ENCODE measurements around the gene MIEF1. TPM values are rescaled to one million over a fixed set of nuclear protein-coding genes. Genes with fewer than 3 reads are reported as not detected.

MIEF1 gene
- total and polyA plus RNA-seq, 2 donors (not counting 1 experiment from before 2014, with no cell fraction given): 9.8 to 37.2 TPM

DNA sequence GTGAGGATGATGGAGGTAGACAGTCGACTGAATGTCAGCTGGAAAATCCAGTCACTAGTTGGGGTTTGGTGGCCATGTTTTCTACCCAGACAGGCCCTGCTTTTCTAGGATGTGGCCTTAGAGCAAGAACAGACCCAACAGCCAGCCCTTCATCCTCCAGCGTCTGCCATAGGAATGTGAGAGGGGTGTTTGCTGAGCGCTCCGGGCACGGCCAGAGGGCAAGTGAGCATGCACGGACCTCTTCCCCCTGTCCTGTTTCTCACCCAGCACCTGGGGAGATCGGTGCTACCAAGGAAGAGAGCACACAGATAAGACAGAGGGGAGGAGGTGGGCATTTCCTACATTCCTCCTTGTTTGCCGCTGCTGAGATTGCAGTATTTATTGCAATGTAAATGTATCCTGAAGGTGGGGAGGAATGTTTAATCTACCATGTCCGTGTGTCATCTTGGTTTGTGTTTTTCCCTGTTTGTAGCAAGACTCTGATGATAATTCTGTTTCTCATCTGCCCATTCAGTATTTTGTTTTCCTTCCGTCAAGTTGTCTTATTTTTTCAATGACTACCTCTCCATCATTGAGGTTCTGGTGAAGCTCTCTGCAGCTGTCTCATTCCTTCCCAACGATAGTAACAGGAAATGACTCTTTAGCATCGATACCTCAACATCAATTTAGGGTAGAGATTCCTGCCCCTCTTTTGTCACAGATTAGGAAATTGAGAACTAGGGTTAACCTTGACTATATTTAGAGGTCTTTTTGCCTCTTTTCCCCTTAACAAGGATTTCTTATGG is 13.4 kb downstream of the MIEF1 start:
- no peak for TF ChIP-seq EZH2 (IDR thresholded peaks at IDR 0.05; ENCODE audit: borderline replicate concordance, insufficient read depth, low read depth, low read length, poor library complexity, severe bottlenecking)
- TF ChIP-seq, protein P1, sequence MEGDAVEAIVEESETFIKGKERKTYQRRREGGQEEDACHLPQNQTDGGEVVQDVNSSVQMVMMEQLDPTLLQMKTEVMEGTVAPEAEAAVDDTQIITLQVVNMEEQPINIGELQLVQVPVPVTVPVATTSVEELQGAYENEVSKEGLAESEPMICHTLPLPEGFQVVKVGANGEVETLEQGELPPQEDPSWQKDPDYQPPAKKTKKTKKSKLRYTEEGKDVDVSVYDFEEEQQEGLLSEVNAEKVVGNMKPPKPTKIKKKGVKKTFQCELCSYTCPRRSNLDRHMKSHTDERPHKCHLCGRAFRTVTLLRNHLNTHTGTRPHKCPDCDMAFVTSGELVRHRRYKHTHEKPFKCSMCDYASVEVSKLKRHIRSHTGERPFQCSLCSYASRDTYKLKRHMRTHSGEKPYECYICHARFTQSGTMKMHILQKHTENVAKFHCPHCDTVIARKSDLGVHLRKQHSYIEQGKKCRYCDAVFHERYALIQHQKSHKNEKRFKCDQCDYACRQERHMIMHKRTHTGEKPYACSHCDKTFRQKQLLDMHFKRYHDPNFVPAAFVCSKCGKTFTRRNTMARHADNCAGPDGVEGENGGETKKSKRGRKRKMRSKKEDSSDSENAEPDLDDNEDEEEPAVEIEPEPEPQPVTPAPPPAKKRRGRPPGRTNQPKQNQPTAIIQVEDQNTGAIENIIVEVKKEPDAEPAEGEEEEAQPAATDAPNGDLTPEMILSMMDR (IDR thresholded peaks at IDR 0.05): no peak
- peaks cover 0 to 44% of the 10 kb centered on the region in 2 experiments for H3K36me3 ChIP-seq (replicated peaks in 1 of 2; ENCODE audit: control extremely low read depth in 1 of 2, control insufficient read depth in 1 of 2, extremely low read depth in 1 of 2, insufficient read depth in 2 of 2, low read length in 1 of 2)
- intact Hi-C loops (cut with micrococcal nuclease): no loop called here
- no peak for ATAC-seq (ENCODE audit: low read depth)
- H3K4me1 Mint-ChIP-seq: peaks cover 27% of the 10 kb centered on the region
- H3K79me2 ChIP-seq (ENCODE audit: control insufficient read depth, insufficient read depth, low read length): peaks cover 34% of the 10 kb centered on the region
- no peak for DNase-seq
- no peaks in the 10 kb centered on the region for H3K27me3 Mint-ChIP-seq
- no peak overlapping the region for H3K4me3 Mint-ChIP-seq
- no peak overlapping the region for H3K27ac Mint-ChIP-seq
- H3K9ac ChIP-seq (ENCODE audit: low read length): no peak overlapping the region
- H4K20me1 ChIP-seq (ENCODE audit: control insufficient read depth, insufficient read depth, low read length, poor library complexity, severe bottlenecking): peaks cover 34% of the 10 kb centered on the region
- H3K4me2 ChIP-seq (replicated peaks; ENCODE audit: low read depth, low read length, poor library complexity, severe bottlenecking): no peak overlapping the region
- no peaks in the 10 kb centered on the region for H3K9me3 Mint-ChIP-seq (ENCODE audit: insufficient read depth)
- WGBS (ENCODE audit: insufficient coverage): 100% methylated on average over 2 of the region's 12 CpGs
- H2AFZ ChIP-seq (ENCODE audit: insufficient read depth, low read depth, low read length, poor library complexity, severe bottlenecking): no peak overlapping the region
- H3K9me3 ChIP-seq (ENCODE audit: control extremely low read depth in 1 of 3, control insufficient read depth in 2 of 3, insufficient read depth in 1 of 3, low read length in 2 of 3): no peaks in the 10 kb centered on the region
- H3K4me1 ChIP-seq (ENCODE audit: control insufficient read depth in 2 of 2, insufficient read depth in 2 of 2, low read length in 2 of 2): peaks cover 7 to 10% of the 10 kb centered on the region in 2 donors
- H3K27me3 ChIP-seq (replicated peaks in 1 of 4; ENCODE audit: control extremely low read depth in 1 of 4, control insufficient read depth in 3 of 4, insufficient read depth in 4 of 4, low read length in 3 of 4): no peaks in the 10 kb centered on the region
- H3K27ac ChIP-seq (ENCODE audit: low read length in 2 of 2): no peak overlapping the region
- no peak overlapping the region for H3K4me3 ChIP-seq (ENCODE audit: control extremely low read depth in 1 of 5, extremely low read depth in 1 of 5, insufficient read depth in 1 of 5, low read depth in 2 of 5, low read length in 4 of 5)
- CTCF ChIA-PET: interaction anchor here (0.9 to 6.0 kb wide), 23 partner anchors 8 to 525 kb away, joined by 3 to 85 read pairs (median 4); partner anchors contain the start of genes MIEF1, RPS19BP1, SYNGR1 and TAB1
- POLR2A ChIA-PET: interaction anchor here (0.6 to 1.0 kb wide), 5 partner anchors 13 to 665 kb away, joined by 3 to 5 read pairs (median 3); partner anchors contain the start of gene MIEF1

DNA sequence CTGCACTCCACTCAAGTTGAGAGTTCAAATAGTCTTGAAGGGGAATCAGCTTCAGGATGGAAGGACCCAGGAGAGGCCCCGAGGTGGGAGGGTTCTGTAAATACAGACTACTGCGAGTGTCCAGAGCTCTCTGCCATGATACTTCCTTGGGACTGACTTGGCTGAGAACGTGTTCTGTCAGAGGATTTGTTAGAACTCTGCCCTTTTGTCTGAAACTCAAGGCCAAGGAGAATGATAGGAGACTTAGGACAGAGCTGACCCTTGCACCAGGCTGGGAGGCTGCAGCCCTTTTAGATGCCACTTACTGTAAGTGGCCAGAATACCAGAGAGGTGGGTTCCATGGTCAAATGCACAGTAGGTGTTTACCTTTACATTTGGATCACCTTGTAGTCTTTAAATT is 15.4 kb downstream of the MIEF1 start:
- Histone ChIP-seq H3K79me2 (ENCODE audit: control insufficient read depth, insufficient read depth, low read length) (peaks cover 45% of the 10 kb centered on the region), H3K4me3 (ENCODE audit: control extremely low read depth in 1 of 5, extremely low read depth in 1 of 5, insufficient read depth in 1 of 5, low read depth in 2 of 5, low read length in 4 of 5) (no peak overlapping the region), H3K27me3 (replicated peaks in 1 of 4; ENCODE audit: control extremely low read depth in 1 of 4, control insufficient read depth in 3 of 4, insufficient read depth in 4 of 4, low read length in 3 of 4) (no peaks in the 10 kb centered on the region), H3K36me3 (replicated peaks in 1 of 2; ENCODE audit: control extremely low read depth in 1 of 2, control insufficient read depth in 1 of 2, extremely low read depth in 1 of 2, insufficient read depth in 2 of 2, low read length in 1 of 2) (peaks cover 0 to 38% of the 10 kb centered on the region in 2 experiments), H3K27ac (ENCODE audit: low read length in 2 of 2) (no peak overlapping the region), H4K20me1 (ENCODE audit: control insufficient read depth, insufficient read depth, low read length, poor library complexity, severe bottlenecking) (peaks cover 45% of the 10 kb centered on the region), H3K4me1 (ENCODE audit: control insufficient read depth in 2 of 2, insufficient read depth in 2 of 2, low read length in 2 of 2) (peaks cover 21 to 25% of the 10 kb centered on the region in 2 donors), H3K4me2 (replicated peaks; ENCODE audit: low read depth, low read length, poor library complexity, severe bottlenecking) (no peak overlapping the region), H2AFZ (ENCODE audit: insufficient read depth, low read depth, low read length, poor library complexity, severe bottlenecking) (no peak overlapping the region), H3K9ac (ENCODE audit: low read length) (no peak overlapping the region), H3K9me3 (ENCODE audit: control extremely low read depth in 1 of 3, control insufficient read depth in 2 of 3, insufficient read depth in 1 of 3, low read length in 2 of 3) (no peaks in the 10 kb centered on the region)
- WGBS (ENCODE audit: insufficient coverage): 87% methylated on average over 3 of the region's 3 CpGs
- H3K4me3 Mint-ChIP-seq: no peak overlapping the region
- intact Hi-C loops (cut with micrococcal nuclease): no loop called here
- peaks cover 41% of the 10 kb centered on the region for H3K4me1 Mint-ChIP-seq
- ChIA-PET POLR2A (no interaction called here), CTCF (interaction anchor here (1.1 to 6.0 kb wide), 10 partner anchors 12 to 507 kb away, joined by 3 to 85 read pairs (median 6); partner anchors contain the start of genes MIEF1, RPS19BP1 and TAB1)
- ATAC-seq (ENCODE audit: low read depth) (no peak), DNase-seq (no peak)
- H3K27ac Mint-ChIP-seq: no peak overlapping the region
- TF ChIP-seq EZH2 (IDR thresholded peaks at IDR 0.05; ENCODE audit: borderline replicate concordance, insufficient read depth, low read depth, low read length, poor library complexity, severe bottlenecking): no peak
- TF ChIP-seq, protein P1 (IDR thresholded peaks at IDR 0.05): no peak
- H3K27me3 Mint-ChIP-seq: no peaks in the 10 kb centered on the region
- no peaks in the 10 kb centered on the region for H3K9me3 Mint-ChIP-seq (ENCODE audit: insufficient read depth)

Measured in B cell (primary cell).